Keratinocyte (primary cell): ENCODE measurements around the gene TDP1. TPM values are rescaled to one million over a fixed set of nuclear protein-coding genes. Genes with fewer than 3 reads are reported as not detected.
"Not testable (repeated sequence)": the region's sequence is repeated elsewhere in the genome, so short reads cannot be mapped to it uniquely, and the experiment has no call there.

Experiments used
- DNase-seq: peaks from one replicate; pipeline ENCODE4 v3.0.0-alpha.2; 2011; ENCODE audit warnings: low read depth, missing footprints, low spot score
- FAIRE-seq: peaks from 2 replicates; lab custom pipeline; 2011; peaks lifted over from hg19 to GRCh38; lab: Jason Lieb, UNC
- H2AFZ ChIP-seq: 2 replicates; pipeline ENCODE4 v1.6.0; 2012; ENCODE audit warnings: low read length, control low read depth, inconsistent platforms; ENCODE audit not compliant: control insufficient read depth
- H3K27ac ChIP-seq: 2 replicates; pipeline ENCODE4 v1.5.1; 2011; ENCODE audit warnings: low read length; ENCODE audit not compliant: control insufficient read depth, insufficient read depth
- H3K27me3 ChIP-seq: 3 replicates; pipeline ENCODE4 v1.6.0; 2011; ENCODE audit warnings: low read length; ENCODE audit not compliant: control insufficient read depth, insufficient read depth; ENCODE audit errors: extremely low read depth
- H3K36me3 ChIP-seq, 2 experiments: 2 replicates in 1 of 2; 3 replicates in 1 of 2; pipeline ENCODE4 v1.5.1; 2011; ENCODE audit warnings: low read length in 2 of 2, mild to moderate bottlenecking in 1 of 2; ENCODE audit not compliant: control insufficient read depth in 2 of 2, insufficient read depth in 2 of 2; ENCODE audit errors: extremely low read depth in 1 of 2
- H3K4me1 ChIP-seq: 3 replicates; pipeline ENCODE4 v1.5.1; 2011; ENCODE audit warnings: low read length; ENCODE audit not compliant: control insufficient read depth, insufficient read depth; ENCODE audit errors: extremely low read depth
- H3K4me2 ChIP-seq: 3 replicates; pipeline ENCODE4 v1.6.0; 2011; ENCODE audit warnings: low read depth, low read length; ENCODE audit not compliant: control insufficient read depth, insufficient read depth; ENCODE audit errors: extremely low read depth
- H3K4me3 ChIP-seq, 3 experiments: fragments of 200-600 bp in 1 of 3; sonication (generic) in 1 of 3; 2 replicates in 2 of 3; 3 replicates in 1 of 3; pipeline ENCODE4 v1.5.1; 2011 to 2016; ENCODE audit warnings: low read length in 3 of 3, mild to moderate bottlenecking in 3 of 3, control low read depth in 2 of 3, inconsistent platforms in 1 of 3, low read depth in 1 of 3, mixed read lengths in 1 of 3, mixed run types in 1 of 3, moderate library complexity in 1 of 3; ENCODE audit not compliant: control insufficient read depth in 2 of 3, insufficient read depth in 2 of 3; ENCODE audit errors: extremely low read depth in 1 of 3
- H3K79me2 ChIP-seq: 2 replicates; pipeline ENCODE4 v1.6.0; 2012; ENCODE audit warnings: low read length; ENCODE audit not compliant: control insufficient read depth, insufficient read depth
- H3K9ac ChIP-seq: 3 replicates; pipeline ENCODE4 v1.6.0; 2011; ENCODE audit warnings: low read length; ENCODE audit not compliant: control insufficient read depth, insufficient read depth; ENCODE audit errors: extremely low read depth
- H3K9me1 ChIP-seq: 3 replicates; pipeline ENCODE4 v1.6.0; 2011; ENCODE audit warnings: low read length; ENCODE audit not compliant: control insufficient read depth, insufficient read depth; ENCODE audit errors: extremely low read depth
- H3K9me3 ChIP-seq: 2 replicates; pipeline ENCODE4 v1.5.1; 2012; ENCODE audit warnings: low read depth, low read length; ENCODE audit not compliant: control insufficient read depth
- H4K20me1 ChIP-seq: 3 replicates; pipeline ENCODE4 v1.6.0; 2011; ENCODE audit warnings: low read length; ENCODE audit not compliant: control insufficient read depth, insufficient read depth; ENCODE audit errors: extremely low read depth
- EZH2 ChIP-seq: IDR thresholded peaks from one replicate; pipeline ENCODE4 v1.6.1; 2012; ENCODE audit warnings: inconsistent platforms, mild to moderate bottlenecking, low read length, moderate library complexity
- dilution Hi-C: fragments of 300-500 bp; cut with MboI; formaldehyde crosslinking; loops from one replicate; pipeline ENCODE4 v1.7.0; 2020; ENCODE audit warnings: low sequenced_read_pairs; ENCODE audit not compliant: extremely low pct_ligation_motif_present
- polyA plus RNA-seq, 5 experiments: library from polyadenylated mRNA; depleted of rRNA in 3 of 5; stranded (reverse) in 3 of 5; stranded (forward) in 1 of 5; unstranded in 1 of 5; fragments of >200 nt; gene quantifications; 1 replicate in 1 of 5; 2 replicates in 3 of 5; 3 replicates in 1 of 5; pipeline versions ENCODE4 v1.2.1 to v1.2.3, GENCODE V29; 2011 to 2012; ENCODE audit warnings: missing spikeins in 2 of 5, low read depth in 1 of 5, low replicate concordance in 1 of 5
- TF ChIP-seq, protein P1 (sequence below), 3 experiments: IDR thresholded peaks in 1 of 3; conservative IDR thresholded peaks in 1 of 3; optimal IDR thresholded peaks in 1 of 3; 2 replicates in 2 of 3; 3 replicates in 1 of 3; pipeline versions ENCODE3 to v1.5.1; 2011; ENCODE audit warnings: low read length in 3 of 3, mild to moderate bottlenecking in 3 of 3, moderate library complexity in 2 of 3, control low read depth in 1 of 3, inconsistent platforms in 1 of 3; ENCODE audit not compliant: insufficient read depth in 2 of 3; ENCODE audit errors: extremely low read depth in 1 of 3

Gene TDP1
- polyA plus RNA-seq, 1 donor (not counting 4 experiments of a cell fraction or from before 2014, with no cell fraction given): 24.9 TPM

DNA sequence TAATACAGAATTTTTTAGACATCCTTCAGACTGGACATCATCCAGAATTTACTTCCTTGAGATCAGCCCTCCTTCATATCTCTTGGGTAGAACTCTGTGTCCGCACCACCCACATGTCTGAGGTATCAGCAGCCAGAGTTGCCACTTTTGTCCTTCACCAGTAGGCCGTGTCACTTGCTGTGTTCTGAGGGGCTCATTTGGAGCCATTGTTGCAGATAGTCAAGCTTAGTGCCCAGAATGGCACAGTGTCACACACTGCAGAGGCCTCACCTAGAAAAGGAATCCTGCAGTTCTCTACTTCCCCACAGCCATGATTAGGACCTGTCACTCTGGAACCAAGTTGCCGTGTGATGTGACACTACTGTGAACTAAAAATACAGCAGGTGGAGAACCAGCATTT, 69.2 kb downstream of the TDP1 start:
- H2AFZ ChIP-seq: no peak overlapping the region
- no peak overlapping the region for H3K9ac ChIP-seq
- DNase-seq: no peak
- peaks cover 5% of the 10 kb centered on the region for H3K4me1 ChIP-seq
- no peak overlapping the region for H3K27ac ChIP-seq
- no peak overlapping the region for H3K4me3 ChIP-seq
- FAIRE-seq: no peak
- peaks cover 3% of the 10 kb centered on the region for H4K20me1 ChIP-seq
- H3K9me1 ChIP-seq: no peaks in the 10 kb centered on the region
- no peaks in the 10 kb centered on the region for H3K79me2 ChIP-seq
- peaks cover 8 to 15% of the 10 kb centered on the region in 2 experiments for H3K36me3 ChIP-seq
- H3K9me3 ChIP-seq: no peaks in the 10 kb centered on the region
- H3K4me2 ChIP-seq: no peak overlapping the region
- no peak for TF ChIP-seq EZH2
- TF ChIP-seq, protein P1, sequence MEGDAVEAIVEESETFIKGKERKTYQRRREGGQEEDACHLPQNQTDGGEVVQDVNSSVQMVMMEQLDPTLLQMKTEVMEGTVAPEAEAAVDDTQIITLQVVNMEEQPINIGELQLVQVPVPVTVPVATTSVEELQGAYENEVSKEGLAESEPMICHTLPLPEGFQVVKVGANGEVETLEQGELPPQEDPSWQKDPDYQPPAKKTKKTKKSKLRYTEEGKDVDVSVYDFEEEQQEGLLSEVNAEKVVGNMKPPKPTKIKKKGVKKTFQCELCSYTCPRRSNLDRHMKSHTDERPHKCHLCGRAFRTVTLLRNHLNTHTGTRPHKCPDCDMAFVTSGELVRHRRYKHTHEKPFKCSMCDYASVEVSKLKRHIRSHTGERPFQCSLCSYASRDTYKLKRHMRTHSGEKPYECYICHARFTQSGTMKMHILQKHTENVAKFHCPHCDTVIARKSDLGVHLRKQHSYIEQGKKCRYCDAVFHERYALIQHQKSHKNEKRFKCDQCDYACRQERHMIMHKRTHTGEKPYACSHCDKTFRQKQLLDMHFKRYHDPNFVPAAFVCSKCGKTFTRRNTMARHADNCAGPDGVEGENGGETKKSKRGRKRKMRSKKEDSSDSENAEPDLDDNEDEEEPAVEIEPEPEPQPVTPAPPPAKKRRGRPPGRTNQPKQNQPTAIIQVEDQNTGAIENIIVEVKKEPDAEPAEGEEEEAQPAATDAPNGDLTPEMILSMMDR (optimal IDR thresholded peaks at IDR 0.05 in 1 of 3, IDR thresholded peaks at IDR 0.05 in 1 of 3, conservative IDR thresholded peaks at IDR 0.05 in 1 of 3; ENCODE audit: extremely low read depth in 1 of 3, insufficient read depth in 2 of 3, low read length in 3 of 3): no peak
- H3K27me3 ChIP-seq: no peaks in the 10 kb centered on the region
- dilution Hi-C loops: no loop called here

DNA sequence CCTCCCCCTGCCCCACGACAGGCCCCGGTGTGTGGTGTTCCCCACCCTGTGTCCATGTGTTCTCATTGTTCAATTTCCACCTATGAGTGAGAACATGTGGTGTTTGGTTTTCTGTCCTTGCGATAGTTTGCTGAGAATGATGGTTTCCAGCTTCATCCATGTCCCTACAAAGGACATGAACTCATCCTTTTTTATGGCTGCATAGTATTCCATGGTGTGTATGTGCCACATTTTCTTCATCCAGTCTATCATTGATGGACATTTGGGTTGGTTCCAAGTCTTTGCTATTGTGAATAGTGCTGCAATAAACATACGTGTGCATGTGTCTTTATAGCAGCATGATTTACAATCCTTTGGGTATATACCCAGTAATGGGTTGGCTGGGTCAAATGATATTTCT, 70.9 kb downstream of the TDP1 start:
- not testable (repeated sequence) for FAIRE-seq
- peaks cover 8 to 15% of the 10 kb centered on the region in 2 experiments for H3K36me3 ChIP-seq

DNA sequence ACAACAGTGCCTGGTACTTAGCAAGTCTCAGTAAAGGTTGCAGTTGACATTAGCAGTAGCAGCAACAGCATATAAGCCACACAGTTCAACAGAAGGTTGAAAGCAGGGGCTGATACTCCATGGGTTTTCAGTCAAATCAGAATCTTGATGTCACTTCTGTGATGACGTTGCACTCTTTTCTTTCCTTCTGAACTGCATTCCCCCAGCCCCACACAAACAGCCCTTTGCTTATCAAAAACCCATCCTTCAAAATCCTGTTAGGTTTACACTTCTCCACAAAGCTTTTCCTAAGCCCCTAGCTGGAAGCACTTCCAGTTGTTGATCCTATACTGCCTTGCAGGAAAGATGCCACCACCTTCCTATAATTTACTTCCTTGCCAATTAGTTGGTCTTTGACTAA, 72.1 kb downstream of the TDP1 start:
- Histone ChIP-seq H3K79me2 (no peaks in the 10 kb centered on the region), H3K4me2 (no peak overlapping the region), H3K9me3 (no peaks in the 10 kb centered on the region), H2AFZ (no peak overlapping the region), H3K27ac (no peak overlapping the region), H3K4me1 (peaks cover 5% of the 10 kb centered on the region), H3K4me3 (no peak overlapping the region), H3K27me3 (no peaks in the 10 kb centered on the region), H4K20me1 (peaks cover 3% of the 10 kb centered on the region), H3K9ac (no peak overlapping the region), H3K9me1 (no peaks in the 10 kb centered on the region), H3K36me3 (peaks cover 8 to 16% of the 10 kb centered on the region in 2 experiments)
- no peak for DNase-seq
- TF ChIP-seq, protein P1 (optimal IDR thresholded peaks at IDR 0.05 in 1 of 3, IDR thresholded peaks at IDR 0.05 in 1 of 3, conservative IDR thresholded peaks at IDR 0.05 in 1 of 3; ENCODE audit: extremely low read depth in 1 of 3, insufficient read depth in 2 of 3, low read length in 3 of 3): no peak
- TF ChIP-seq EZH2: no peak
- no peak for FAIRE-seq
- dilution Hi-C loops: no loop called here

More for the DNA sequence above, 70.9 kb downstream of the TDP1 start:
- H3K9me3 ChIP-seq, H3K79me2 ChIP-seq, H4K20me1 ChIP-seq, H3K4me1 ChIP-seq, H3K4me2 ChIP-seq, dilution Hi-C loops, H3K4me3 ChIP-seq, H2AFZ ChIP-seq, DNase-seq, H3K27me3 ChIP-seq, H3K9me1 ChIP-seq, H3K9ac ChIP-seq, H3K27ac ChIP-seq: not testable (repeated sequence)
